Mesenchymal stem cell (in vitro differentiated cells and primary cell): ENCODE measurements around the gene CD96.
A peak's percentile ranks its signal among the peaks of the same experiment; 100 is the strongest.

Experiments
- DNase-seq: peaks from one replicate; pipeline ENCODE4 v3.0.0-alpha.2; 2013
- H2AFZ ChIP-seq: one replicate; pipeline ENCODE4 v1.6.1; 2013; ENCODE audit warnings: low read depth, mild to moderate bottlenecking, control low read depth, inconsistent platforms, low read length, moderate library complexity
- H2AK5ac ChIP-seq: 2 replicates; pipeline ENCODE4 v1.6.1; 2013; ENCODE audit warnings: low read length, moderate library complexity, mild to moderate bottlenecking, inconsistent platforms; ENCODE audit not compliant: severe bottlenecking
- H2BK120ac ChIP-seq: one replicate; pipeline ENCODE4 v1.6.1; 2013; ENCODE audit warnings: low read depth, mild to moderate bottlenecking, inconsistent platforms, low read length, moderate library complexity
- H2BK12ac ChIP-seq, 2 experiments: one replicate each; pipeline ENCODE4 v1.6.1; 2013; ENCODE audit warnings: inconsistent platforms in 2 of 2, low read length in 2 of 2, mild to moderate bottlenecking in 2 of 2, moderate library complexity in 2 of 2, control low read depth in 1 of 2
- H2BK15ac ChIP-seq: one replicate; pipeline ENCODE4 v1.6.1; 2013; ENCODE audit warnings: mild to moderate bottlenecking, low read depth, inconsistent platforms; ENCODE audit not compliant: poor library complexity, severe bottlenecking
- H2BK5ac ChIP-seq: 2 replicates; pipeline ENCODE4 v1.6.1; 2013; ENCODE audit warnings: low read depth, mild to moderate bottlenecking, low read length, control low read depth, inconsistent platforms; ENCODE audit not compliant: poor library complexity, severe bottlenecking
- H3K14ac ChIP-seq, 2 experiments: one replicate each; pipeline ENCODE4 v1.6.1; 2013; ENCODE audit warnings: inconsistent platforms in 2 of 2, low read length in 2 of 2, control low read depth in 1 of 2, mild to moderate bottlenecking in 1 of 2, moderate library complexity in 1 of 2
- H3K18ac ChIP-seq, 2 experiments: one replicate each; pipeline ENCODE4 v1.6.1; 2013; ENCODE audit warnings: inconsistent platforms in 2 of 2, low read length in 2 of 2, control low read depth in 1 of 2, low read depth in 1 of 2, mild to moderate bottlenecking in 1 of 2
- H3K23ac ChIP-seq, 2 experiments: one replicate each; pipeline ENCODE4 v1.6.1; 2013; ENCODE audit warnings: inconsistent platforms in 2 of 2, low read length in 2 of 2, mild to moderate bottlenecking in 2 of 2, moderate library complexity in 2 of 2, control low read depth in 1 of 2
- H3K27ac ChIP-seq: 2 replicates; pipeline ENCODE4 v1.5.1; 2013; ENCODE audit warnings: mild to moderate bottlenecking, moderate library complexity, low read length, control low read depth, inconsistent platforms; ENCODE audit not compliant: poor library complexity, severe bottlenecking
- H3K27me3 ChIP-seq, 2 experiments: 2 replicates each; pipeline versions ENCODE4 v1.6.1 to v1.7.0; 2013; ENCODE audit warnings: low read length in 2 of 2, mild to moderate bottlenecking in 2 of 2, moderate library complexity in 2 of 2, control low read depth in 1 of 2, inconsistent platforms in 1 of 2; ENCODE audit not compliant: control insufficient read depth in 1 of 2, insufficient read depth in 1 of 2
- H3K36me3 ChIP-seq, 2 experiments: 2 replicates each; pipeline versions ENCODE4 v1.6.1 to v1.7.0; 2013; ENCODE audit warnings: low read length in 2 of 2, control low read depth in 1 of 2, inconsistent platforms in 1 of 2, low read depth in 1 of 2, mild to moderate bottlenecking in 1 of 2; ENCODE audit not compliant: insufficient read depth in 2 of 2, control insufficient read depth in 1 of 2
- H3K4ac ChIP-seq, 2 experiments: one replicate each; pipeline ENCODE4 v1.6.1; 2013; ENCODE audit warnings: inconsistent platforms in 2 of 2, low read length in 2 of 2, mild to moderate bottlenecking in 2 of 2, moderate library complexity in 2 of 2, control low read depth in 1 of 2, low read depth in 1 of 2
- H3K4me1 ChIP-seq: 2 replicates; pipeline ENCODE4 v1.6.1; 2013; ENCODE audit warnings: low read depth, low read length, control low read depth; ENCODE audit not compliant: control insufficient read depth, insufficient read depth
- H3K4me2 ChIP-seq: 2 replicates; pipeline ENCODE4 v1.6.1; 2013; ENCODE audit warnings: low read length, mild to moderate bottlenecking, inconsistent platforms; ENCODE audit not compliant: poor library complexity, severe bottlenecking
- H3K4me3 ChIP-seq, 2 experiments: 2 replicates each; pipeline versions ENCODE4 v1.5.1 to v1.7.0; 2013; ENCODE audit warnings: low read length in 2 of 2, mild to moderate bottlenecking in 2 of 2, control low read depth in 1 of 2, low read depth in 1 of 2; ENCODE audit not compliant: insufficient read depth in 1 of 2
- H3K79me1 ChIP-seq: replicated peaks from 2 replicates; pipeline ENCODE4 v1.6.1; 2013; ENCODE audit warnings: mild to moderate bottlenecking, control low read depth, low read length, inconsistent platforms; ENCODE audit not compliant: poor library complexity, severe bottlenecking
- H3K9ac ChIP-seq: 2 replicates; pipeline ENCODE4 v1.7.0; 2013; ENCODE audit warnings: mild to moderate bottlenecking, low read length, moderate library complexity
- H3K9me3 ChIP-seq: 2 replicates; pipeline ENCODE4 v1.7.0; 2013; ENCODE audit warnings: mild to moderate bottlenecking, low read length; ENCODE audit not compliant: control insufficient read depth
- H4K8ac ChIP-seq: one replicate; pipeline ENCODE4 v1.6.1; 2013; ENCODE audit warnings: inconsistent platforms, mild to moderate bottlenecking, low read length, moderate library complexity
- H4K91ac ChIP-seq: one replicate; pipeline ENCODE4 v1.6.1; 2013; ENCODE audit warnings: mild to moderate bottlenecking, low read length, inconsistent platforms
- WGBS: methylation state at CpG from one replicate; pipeline ENCODE4 v1.1.7; 2013; ENCODE audit warnings: mixed read lengths; 5-methylcytosine and 5-hydroxymethylcytosine counted together

Gene CD96

GRCh38 chr3:111598552-111598951 lies 56.6 kb downstream of the CD96 start:
- H2BK120ac ChIP-seq, result no peak overlapping the region
- no peak overlapping the region for H3K18ac ChIP-seq
- no peaks in the 10 kb centered on the region for H3K9me3 ChIP-seq
- no peak overlapping the region for H2AK5ac ChIP-seq
- H3K9ac ChIP-seq, result no peak overlapping the region
- H4K8ac ChIP-seq, result no peak overlapping the region
- peaks cover 14% of the 10 kb centered on the region for H3K4me1 ChIP-seq
- no peaks in the 10 kb centered on the region for H3K27me3 ChIP-seq
- H3K27ac ChIP-seq, result no peak overlapping the region
- H3K4me2 ChIP-seq, result no peak overlapping the region
- H2BK12ac ChIP-seq, result no peak overlapping the region
- no peaks in the 10 kb centered on the region for H3K79me1 ChIP-seq
- no peak overlapping the region for H3K14ac ChIP-seq
- no peaks in the 10 kb centered on the region for H3K36me3 ChIP-seq
- H3K4ac ChIP-seq, result no peak overlapping the region
- DNase-seq, result no peak
- no CpG with 5 or more reads among the region's 2 CpGs for WGBS
- no peak overlapping the region for H2AFZ ChIP-seq
- H3K23ac ChIP-seq, result no peak overlapping the region
- H4K91ac ChIP-seq, result no peak overlapping the region
- no peak overlapping the region for H3K4me3 ChIP-seq
- no peak overlapping the region for H2BK5ac ChIP-seq
- H2BK15ac ChIP-seq, result no peak overlapping the region

- Histone ChIP-seq H3K36me3 (no peaks in the 10 kb centered on the region), H3K9me3 (no peaks in the 10 kb centered on the region), H4K91ac (no peak overlapping the region), H2AFZ (no peak overlapping the region), H2BK5ac (no peak overlapping the region), H3K18ac (no peak overlapping the region), H2BK120ac (no peak overlapping the region), H3K4me2 (peak overlapping the region; percentile 21), H3K4me3 (no peak overlapping the region), H3K79me1 (no peaks in the 10 kb centered on the region), H3K23ac (no peak overlapping the region), H3K27me3 (no peaks in the 10 kb centered on the region), H3K9ac (no peak overlapping the region), H2BK12ac (no peak overlapping the region), H3K27ac (no peak overlapping the region), H3K4ac (no peak overlapping the region), H4K8ac (no peak overlapping the region), H2AK5ac (no peak overlapping the region), H3K4me1 (peaks cover 1% of the 10 kb centered on the region), H3K14ac (no peak overlapping the region), H2BK15ac (no peak overlapping the region)
- no peak for DNase-seq
- WGBS, result 100% methylated on average over 1 of the region's 4 CpGs
Measured at GRCh38 chr3:111601810-111602209, 59.8 kb downstream of the CD96 start.

- H2BK12ac ChIP-seq, result no peak overlapping the region
- no peak overlapping the region for H2BK5ac ChIP-seq
- H3K9me3 ChIP-seq, result no peaks in the 10 kb centered on the region
- H3K27me3 ChIP-seq, result no peaks in the 10 kb centered on the region
- no peak overlapping the region for H3K4me3 ChIP-seq
- H2BK120ac ChIP-seq, result no peak overlapping the region
- no peaks in the 10 kb centered on the region for H3K36me3 ChIP-seq
- no peak overlapping the region for H4K8ac ChIP-seq
- no peak overlapping the region for H3K18ac ChIP-seq
- no CpG with 5 or more reads among the region's 1 CpG for WGBS
- H3K79me1 ChIP-seq, result no peaks in the 10 kb centered on the region
- H3K23ac ChIP-seq, result no peak overlapping the region
- no peak for DNase-seq
- H3K4me2 ChIP-seq, result no peak overlapping the region
- H3K14ac ChIP-seq, result no peak overlapping the region
- H2AFZ ChIP-seq, result no peak overlapping the region
- H3K27ac ChIP-seq, result no peak overlapping the region
- H4K91ac ChIP-seq, result no peak overlapping the region
- H2AK5ac ChIP-seq, result peak overlapping the region; percentile 68
- H2BK15ac ChIP-seq, result no peak overlapping the region
- no peak overlapping the region for H3K4ac ChIP-seq
- H3K9ac ChIP-seq, result no peak overlapping the region
- H3K4me1 ChIP-seq, result peaks cover 1% of the 10 kb centered on the region
Measured at GRCh38 chr3:111603679-111604078, 61.7 kb downstream of the CD96 start.

GRCh38 chr3:111604119-111604518 lies 62.1 kb downstream of the CD96 start:
- Histone ChIP-seq H3K9ac (no peak overlapping the region), H3K79me1 (no peaks in the 10 kb centered on the region), H3K14ac (no peak overlapping the region), H3K27me3 (no peaks in the 10 kb centered on the region), H3K23ac (peak overlapping the region in 1 of 2 experiments; percentile 64), H3K4ac (no peak overlapping the region), H4K8ac (no peak overlapping the region), H3K4me1 (peaks cover 1% of the 10 kb centered on the region), H2BK120ac (no peak overlapping the region), H3K4me3 (no peak overlapping the region), H2BK15ac (no peak overlapping the region), H2BK5ac (no peak overlapping the region), H3K18ac (peak overlapping the region; percentile 21 to 49), H4K91ac (no peak overlapping the region), H3K36me3 (no peaks in the 10 kb centered on the region), H3K9me3 (no peaks in the 10 kb centered on the region), H3K27ac (no peak overlapping the region), H2BK12ac (no peak overlapping the region), H2AK5ac (peak overlapping the region; percentile 68), H2AFZ (no peak overlapping the region), H3K4me2 (no peak overlapping the region)
- no peak for DNase-seq
- 69% methylated on average over 2 of the region's 2 CpGs for WGBS
